Suprapubic skin (tissue), 4 donors: Measurements from ENCODE around the gene TMEM80. TPM values are rescaled to one million over a fixed set of nuclear protein-coding genes. Genes with fewer than 3 reads are reported as not detected.

Experiments used
- DNase-seq, 2 donors: peaks; one replicate each; pipeline ENCODE4 v3.0.0-alpha.2; 2019; ENCODE audit warnings: low spot score in 2 of 2
- H3K27ac ChIP-seq: fragments of 200-600 bp; sonication (generic); one replicate; pipeline ENCODE4 v1.5.1; 2019
- H3K27me3 ChIP-seq: fragments of 200-600 bp; sonication (generic); one replicate; pipeline ENCODE4 v1.5.1; 2019
- H3K36me3 ChIP-seq: fragments of 200-600 bp; sonication (generic); one replicate; pipeline ENCODE4 v1.5.1; 2019
- H3K4me1 ChIP-seq: fragments of 200-600 bp; sonication (generic); one replicate; pipeline ENCODE4 v1.5.1; 2019
- H3K4me3 ChIP-seq: fragments of 200-600 bp; sonication (generic); one replicate; pipeline ENCODE4 v1.5.1; 2019; ENCODE audit warnings: mild to moderate bottlenecking
- H3K9me3 ChIP-seq: fragments of 200-600 bp; sonication (generic); one replicate; pipeline ENCODE4 v1.5.1; 2019
- CTCF ChIP-seq, 2 donors: fragments of 200-600 bp in 1 of 2; fragments of 450-650 bp in 1 of 2; sonication (generic) in 1 of 2; IDR thresholded peaks; one replicate each; pipeline ENCODE4 v1.5.1; 2016 to 2019; ENCODE audit warnings: antibody characterized with exemption in 2 of 2, mild to moderate bottlenecking in 1 of 2, moderate library complexity in 1 of 2
- EP300 ChIP-seq: sonication (generic); formaldehyde crosslinking; IDR thresholded peaks from one replicate; pipeline ENCODE4 v1.6.1; 2017; ENCODE audit warnings: antibody characterized with exemption
- POLR2A ChIP-seq, 2 donors: fragments of 450-650 bp; IDR thresholded peaks; one replicate each; pipeline ENCODE4 v1.6.1; 2017; ENCODE audit warnings: antibody characterized with exemption in 2 of 2, mild to moderate bottlenecking in 2 of 2, moderate library complexity in 2 of 2
- POLR2AphosphoS5 ChIP-seq, 3 donors: sonication (generic); formaldehyde crosslinking; IDR thresholded peaks; one replicate each; pipeline ENCODE4 v1.6.1; 2017; ENCODE audit warnings: antibody characterized with exemption in 3 of 3
- WGBS: methylation state at CpG from one replicate; pipeline ENCODE4 v1.1.5; 2018; 5-methylcytosine and 5-hydroxymethylcytosine counted together
- total RNA-seq, 4 donors: library from RNA; depleted of rRNA; stranded (reverse); fragments of >200 nt; gene quantifications; one replicate each; pipeline ENCODE4 v1.1.0, GENCODE V29; 2016

The TMEM80 gene
- total RNA-seq, 4 donors from 2014 or later, result 31.5 to 53.6 (median 39.1) TPM

GRCh38 chr11:706439-706956, 10.9 kb downstream of the TMEM80 start:
- no peaks in the 10 kb centered on the region for H3K27me3 ChIP-seq
- no peaks in the 10 kb centered on the region for H3K36me3 ChIP-seq
- H3K9me3 ChIP-seq, result no peaks in the 10 kb centered on the region
- DNase-seq, result peak in 1 of 2 donors; percentile 78
- peak overlapping the region; percentile 87 for H3K27ac ChIP-seq
- TF ChIP-seq CTCF (IDR thresholded peaks at IDR 0.05) (peak in 1 of 2 donors; percentile 11), POLR2AphosphoS5 (IDR thresholded peaks at IDR 0.05) (no peak)
- peaks cover 87% of the 10 kb centered on the region for H3K4me1 ChIP-seq
- 4% methylated on average over 17 of the region's 22 CpGs for WGBS
- H3K4me3 ChIP-seq, result peak overlapping the region; percentile 58

- Histone ChIP-seq H3K4me3 (peak overlapping the region; percentile 58), H3K9me3 (no peaks in the 10 kb centered on the region), H3K4me1 (peaks cover 81% of the 10 kb centered on the region), H3K27ac (peak overlapping the region; percentile 87), H3K36me3 (peaks cover 6% of the 10 kb centered on the region), H3K27me3 (no peaks in the 10 kb centered on the region)
- DNase-seq, result peak in 1 of 2 donors; percentile 71
- TF ChIP-seq POLR2AphosphoS5 (IDR thresholded peaks at IDR 0.05), result no peak
- no peak for TF ChIP-seq CTCF (IDR thresholded peaks at IDR 0.05)
- no peak for TF ChIP-seq POLR2A (IDR thresholded peaks at IDR 0.05)
- no peak for TF ChIP-seq EP300
- WGBS, result 60% methylated on average over 6 of the region's 30 CpGs
Measured at GRCh38 chr11:706957-707816, 11.6 kb downstream of the TMEM80 start.

- WGBS, result no CpG with 5 or more reads among the region's 16 CpGs
- TF ChIP-seq EP300 (no peak), CTCF (IDR thresholded peaks at IDR 0.05) (no peak), POLR2A (IDR thresholded peaks at IDR 0.05) (no peak), POLR2AphosphoS5 (IDR thresholded peaks at IDR 0.05) (no peak)
- H3K27me3 ChIP-seq, result no peaks in the 10 kb centered on the region
- peak overlapping the region; percentile 58 for H3K4me3 ChIP-seq
- peaks cover 6% of the 10 kb centered on the region for H3K36me3 ChIP-seq
- peak overlapping the region; percentile 87 for H3K27ac ChIP-seq
- peaks cover 76% of the 10 kb centered on the region for H3K4me1 ChIP-seq
- no peaks in the 10 kb centered on the region for H3K9me3 ChIP-seq
- DNase-seq, result peak in 1 of 2 donors; percentile 66
Measured at GRCh38 chr11:707817-708420, 12.3 kb downstream of the TMEM80 start.

GRCh38 chr11:708511-708910, 12.9 kb downstream of the TMEM80 start:
- Histone ChIP-seq H3K27ac (peak overlapping the region; percentile 87), H3K4me1 (peaks cover 71% of the 10 kb centered on the region), H3K27me3 (no peaks in the 10 kb centered on the region), H3K36me3 (peaks cover 6% of the 10 kb centered on the region), H3K9me3 (no peaks in the 10 kb centered on the region), H3K4me3 (no peak overlapping the region)
- peak in 1 of 2 donors; percentile 60 for DNase-seq
- WGBS, result 89% methylated on average over 3 of the region's 7 CpGs
- no peak for TF ChIP-seq EP300
- TF ChIP-seq POLR2A (IDR thresholded peaks at IDR 0.05), result no peak

- 80% methylated on average over 16 of the region's 27 CpGs for WGBS
- no peaks in the 10 kb centered on the region for H3K27me3 ChIP-seq
Measured at GRCh38 chr11:709109-709997, 13.7 kb downstream of the TMEM80 start.

More at GRCh38 chr11:709109-709997, 13.7 kb downstream of the TMEM80 start:
- DNase-seq, result peak in 1 of 2 donors; percentile 67
- TF ChIP-seq POLR2A (IDR thresholded peaks at IDR 0.05) (no peak), EP300 (no peak), POLR2AphosphoS5 (IDR thresholded peaks at IDR 0.05) (no peak), CTCF (IDR thresholded peaks at IDR 0.05) (no peak)
- Histone ChIP-seq H3K9me3 (no peaks in the 10 kb centered on the region), H3K4me3 (no peak overlapping the region), H3K36me3 (peaks cover 6% of the 10 kb centered on the region), H3K4me1 (peaks cover 67% of the 10 kb centered on the region), H3K27ac (peak overlapping the region; percentile 71)
